Measurements from ENCODE around the gene TEX50. TPM values are rescaled to one million over a fixed set of nuclear protein-coding genes. Genes with fewer than 3 reads are reported as not detected.

Gene TEX50
- total and polyA plus RNA-seq, 2 donors (not counting 3 experiments of a cell fraction or from before 2014, with no cell fraction given), result not detected

DNA sequence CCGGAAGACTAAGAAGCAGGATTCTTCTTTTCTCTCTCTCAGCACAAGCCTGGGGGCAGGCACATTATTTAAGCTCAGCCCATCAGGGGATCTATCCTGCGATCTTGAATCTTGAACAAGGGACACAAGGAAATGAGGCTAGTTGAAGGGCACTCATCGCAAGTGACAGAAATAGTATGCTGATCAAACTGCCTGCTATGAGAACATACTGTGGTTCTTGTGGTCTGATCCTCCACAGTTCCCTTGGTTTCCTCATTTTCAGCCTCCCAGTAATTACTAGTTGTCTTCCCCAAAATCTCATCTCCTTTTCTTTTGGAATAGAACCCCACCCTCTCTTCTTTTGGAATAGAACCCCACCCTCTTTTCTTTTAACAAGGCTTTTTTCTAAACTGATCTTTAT lies 28.0 kb downstream of the TEX50 start:
- DNase-seq (ENCODE audit: low read depth, low spot score) (no peak), FAIRE-seq (no peak)
- Histone ChIP-seq H3K9me3 (replicated peaks; ENCODE audit: control insufficient read depth, insufficient read depth, low read length) (no peaks in the 10 kb centered on the region), H3K4me1 (ENCODE audit: control insufficient read depth, extremely low read depth, insufficient read depth, low read length) (no peaks in the 10 kb centered on the region), H4K20me1 (replicated peaks; ENCODE audit: control insufficient read depth, extremely low read depth, insufficient read depth, low read length) (no peaks in the 10 kb centered on the region), H3K27me3 (ENCODE audit: control insufficient read depth in 2 of 2, insufficient read depth in 2 of 2, low read length in 2 of 2) (peaks cover 3 to 6% of the 10 kb centered on the region in 2 experiments), H3K27ac (ENCODE audit: insufficient read depth, low read depth, low read length) (no peak overlapping the region), H3K9me1 (replicated peaks; ENCODE audit: control insufficient read depth, extremely low read depth, insufficient read depth, low read length) (no peaks in the 10 kb centered on the region), H3K9ac (replicated peaks; ENCODE audit: extremely low read depth, insufficient read depth, low read length) (no peak overlapping the region), H3K4me3 (replicated peaks in 1 of 3; ENCODE audit: insufficient read depth in 1 of 3, low read depth in 1 of 3, low read length in 3 of 3) (no peak overlapping the region), H2AFZ (ENCODE audit: low read depth, low read length) (no peak overlapping the region), H3K4me2 (ENCODE audit: insufficient read depth, low read length) (no peak overlapping the region), H3K79me2 (ENCODE audit: control insufficient read depth, insufficient read depth, low read length) (no peaks in the 10 kb centered on the region), H3K36me3 (ENCODE audit: control insufficient read depth in 2 of 2, extremely low read depth in 1 of 2, insufficient read depth in 2 of 2, low read length in 2 of 2) (no peaks in the 10 kb centered on the region)
- dilution Hi-C loops (cut with MboI; ENCODE audit: extremely low pct_ligation_motif_present, low sequenced_read_pairs), result no loop called here
- POLR2A ChIA-PET, result no interaction called here
- BruUV-seq (replicated peaks), result no TSS peak
- CTCF ChIA-PET, result interaction anchor here (0.9 kb wide), 1 partner anchor 28 kb away, joined by 3 read pairs; no protein-coding TSS in a partner anchor
- intact Hi-C loops (cut with micrococcal nuclease), result no loop called here
- TF ChIP-seq, protein P1, sequence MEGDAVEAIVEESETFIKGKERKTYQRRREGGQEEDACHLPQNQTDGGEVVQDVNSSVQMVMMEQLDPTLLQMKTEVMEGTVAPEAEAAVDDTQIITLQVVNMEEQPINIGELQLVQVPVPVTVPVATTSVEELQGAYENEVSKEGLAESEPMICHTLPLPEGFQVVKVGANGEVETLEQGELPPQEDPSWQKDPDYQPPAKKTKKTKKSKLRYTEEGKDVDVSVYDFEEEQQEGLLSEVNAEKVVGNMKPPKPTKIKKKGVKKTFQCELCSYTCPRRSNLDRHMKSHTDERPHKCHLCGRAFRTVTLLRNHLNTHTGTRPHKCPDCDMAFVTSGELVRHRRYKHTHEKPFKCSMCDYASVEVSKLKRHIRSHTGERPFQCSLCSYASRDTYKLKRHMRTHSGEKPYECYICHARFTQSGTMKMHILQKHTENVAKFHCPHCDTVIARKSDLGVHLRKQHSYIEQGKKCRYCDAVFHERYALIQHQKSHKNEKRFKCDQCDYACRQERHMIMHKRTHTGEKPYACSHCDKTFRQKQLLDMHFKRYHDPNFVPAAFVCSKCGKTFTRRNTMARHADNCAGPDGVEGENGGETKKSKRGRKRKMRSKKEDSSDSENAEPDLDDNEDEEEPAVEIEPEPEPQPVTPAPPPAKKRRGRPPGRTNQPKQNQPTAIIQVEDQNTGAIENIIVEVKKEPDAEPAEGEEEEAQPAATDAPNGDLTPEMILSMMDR (IDR thresholded peaks at IDR 0.05; ENCODE audit: extremely low read depth in 1 of 2, insufficient read depth in 1 of 2, low read depth in 1 of 2, low read length in 2 of 2), result no peak
- TF ChIP-seq JUN (IDR thresholded peaks at IDR 0.05; ENCODE audit: borderline replicate concordance, insufficient read depth, insufficient read length, low read depth) (no peak), GATA2 (IDR thresholded peaks at IDR 0.05; ENCODE audit: insufficient read depth, insufficient read length, low read depth, low read length) (no peak), POLR2A (IDR thresholded peaks at IDR 0.05; ENCODE audit: low read depth, low read length) (no peak), MAX (IDR thresholded peaks at IDR 0.05; ENCODE audit: insufficient read depth, insufficient read length) (no peak), POLR2AphosphoS5 (IDR thresholded peaks at IDR 0.05; ENCODE audit: insufficient read depth, low read depth, low read length) (no peak), EZH2 (IDR thresholded peaks at IDR 0.05; ENCODE audit: borderline replicate concordance, low read depth, low read length, severe bottlenecking) (no peak), MYC (IDR thresholded peaks at IDR 0.05; ENCODE audit: low read depth, low read length) (no peak), FOS (IDR thresholded peaks at IDR 0.05; ENCODE audit: borderline replicate concordance, insufficient read depth, low read length) (no peak)
